ENCODE results near the gene CACNB4. TPM values are rescaled to one million over a fixed set of nuclear protein-coding genes. Genes with fewer than 3 reads are reported as not detected.

The CACNB4 gene
- polyA plus RNA-seq, 2 of the 4 experiments (the other 2 are of a cell fraction) = 0.25 to 0.53 TPM

- no peak; a peak in 1 of 6 replicates for ATAC-seq
- ChIA-PET CTCF (interaction anchor here (1.7 kb wide), 1 partner anchor 9 kb away, joined by 3 read pairs; no protein-coding TSS in a partner anchor), POLR2A (no interaction called here)
- no peak for FAIRE-seq
- DNase-seq (ENCODE audit: low read depth in 1 of 2, low spot score in 1 of 2) = no peak
- Histone ChIP-seq H3K4me1 (peaks cover 34% of the 10 kb centered on the region), H3K4me2 (peak overlapping the region; percentile 67), H3K4me3 (no peak overlapping the region), H3K9me3 (peaks cover 2% of the 10 kb centered on the region; the same call in 2 of the 3 replicates), H3K27ac (no peak overlapping the region)
- 32% methylated on average over 3 of the region's 3 CpGs for WGBS (ENCODE audit: missing lambda C conversion rate)
- TF ChIP-seq CTCF (IDR thresholded peaks at IDR 0.05) (no peak), POLR2AphosphoS2 (conservative IDR thresholded peaks at IDR 0.05; ENCODE audit: low read length) (no peak), ZFP36 (IDR thresholded peaks at IDR 0.05; ENCODE audit: borderline replicate concordance, partially characterized antibody) (no peak), BHLHE40 (IDR thresholded peaks at IDR 0.05; ENCODE audit: low read depth, low read length) (no peak), MYC (IDR thresholded peaks at IDR 0.05; ENCODE audit: borderline replicate concordance, low read length) (no peak), HOXA7 (CRISPR knock-in tag; IDR thresholded peaks at IDR 0.05) (no peak), ZC3H11A (IDR thresholded peaks at IDR 0.05) (no peak), HOXB13 (CRISPR knock-in tag; IDR thresholded peaks at IDR 0.05; ENCODE audit: low read depth) (no peak), FOSB (CRISPR knock-in tag; IDR thresholded peaks at IDR 0.05) (no peak), NFE2L2 (conservative IDR thresholded peaks at IDR 0.05; ENCODE audit: low read length) (no peak), RCOR1 (IDR thresholded peaks at IDR 0.05; ENCODE audit: low read depth, low read length) (no peak), RFX5 (IDR thresholded peaks at IDR 0.05) (no peak), TFCP2L1 (CRISPR knock-in tag; IDR thresholded peaks at IDR 0.05) (no peak), PBX3 (IDR thresholded peaks at IDR 0.05) (no peak), FOSL2 (IDR thresholded peaks at IDR 0.05) (no peak), FOSL2 (CRISPR knock-in tag; IDR thresholded peaks at IDR 0.05) (no peak), USF2 (IDR thresholded peaks at IDR 0.05) (no peak), HMGXB4 (CRISPR knock-in tag; IDR thresholded peaks at IDR 0.05; ENCODE audit: borderline replicate concordance) (no peak), HOXB5 (CRISPR knock-in tag; IDR thresholded peaks at IDR 0.05) (no peak)
Observed at GRCh38 chr2:152064001-152064400, 34.8 kb downstream of the CACNB4 start.

GRCh38 chr2:152063325-152063924 lies 35.4 kb downstream of the CACNB4 start:
- ATAC-seq (peak in 1 of 2 experiments; percentile 69; a peak in 3 of 6 replicates), FAIRE-seq (no peak), DNase-seq (ENCODE audit: low read depth in 1 of 2, low spot score in 1 of 2) (no peak)
- ChIA-PET CTCF (interaction anchor here (1.7 kb wide), 1 partner anchor 8 kb away, joined by 3 read pairs; no protein-coding TSS in a partner anchor), POLR2A (no interaction called here)
- peaks cover 31% of the 10 kb centered on the region for H3K4me1 ChIP-seq
- H3K27ac ChIP-seq = no peak overlapping the region
- peak overlapping the region; percentile 67 for H3K4me2 ChIP-seq
- WGBS (ENCODE audit: missing lambda C conversion rate) = 22% methylated on average over 3 of the region's 3 CpGs
- H3K9me3 ChIP-seq = peaks cover 7% of the 10 kb centered on the region; the same call in 2 of the 3 replicates
- no peak overlapping the region for H3K4me3 ChIP-seq
- no peak for TF ChIP-seq CHD4 (IDR thresholded peaks at IDR 0.05; ENCODE audit: borderline replicate concordance)
- no peak for TF ChIP-seq HES2 (IDR thresholded peaks at IDR 0.05)
- TF ChIP-seq FOXS1 (CRISPR knock-in tag; IDR thresholded peaks at IDR 0.05) = no peak
- no peak for TF ChIP-seq KDM1A (IDR thresholded peaks at IDR 0.05; ENCODE audit: low read depth)
- no peak for TF ChIP-seq POLR2A (IDR thresholded peaks at IDR 0.05; ENCODE audit: low read length)
- no peak for TF ChIP-seq NPAS2 (CRISPR knock-in tag; IDR thresholded peaks at IDR 0.05; ENCODE audit: borderline replicate concordance)
- no peak for TF ChIP-seq ATOH8 (CRISPR knock-in tag; IDR thresholded peaks at IDR 0.05; ENCODE audit: low read depth)
- no peak for TF ChIP-seq EHF (CRISPR knock-in tag; IDR thresholded peaks at IDR 0.05)
- TF ChIP-seq EP300 (IDR thresholded peaks at IDR 0.05) = no peak
- no peak for TF ChIP-seq RNF2 (IDR thresholded peaks at IDR 0.05; ENCODE audit: borderline replicate concordance, low read depth)
- no peak for TF ChIP-seq TP53 (CRISPR knock-in tag; IDR thresholded peaks at IDR 0.05)
- no peak for TF ChIP-seq SMC3 (IDR thresholded peaks at IDR 0.05)
- no peak for TF ChIP-seq TFCP2L1 (CRISPR knock-in tag; IDR thresholded peaks at IDR 0.05)
- no peak for TF ChIP-seq NR3C1 (IDR thresholded peaks at IDR 0.05)
- no peak for TF ChIP-seq CBX2 (IDR thresholded peaks at IDR 0.05; ENCODE audit: borderline replicate concordance, low read depth)
